IPS-15b (cell line): ENCODE measurements around the gene NPB.

Experiments used
- H3K27me3 ChIP-seq: one replicate; pipeline ENCODE4 v1.6.1; 2013; ENCODE audit warnings: low read length; ENCODE audit not compliant: control insufficient read depth, insufficient read depth
- H3K36me3 ChIP-seq: one replicate; pipeline ENCODE4 v1.6.1; 2013; ENCODE audit warnings: low read length; ENCODE audit not compliant: control insufficient read depth, insufficient read depth
- H3K4me1 ChIP-seq: one replicate; pipeline ENCODE4 v1.6.1; 2013; ENCODE audit warnings: mild to moderate bottlenecking, low read length; ENCODE audit not compliant: control insufficient read depth, insufficient read depth
- H3K4me3 ChIP-seq: one replicate; pipeline ENCODE4 v1.5.1; 2013; ENCODE audit warnings: low read depth, low read length
- H3K9ac ChIP-seq: one replicate; pipeline ENCODE4 v1.6.1; 2013; ENCODE audit warnings: low read depth, mild to moderate bottlenecking, low read length
- H3K9me3 ChIP-seq: one replicate; pipeline ENCODE4 v1.6.1; 2013; ENCODE audit warnings: mild to moderate bottlenecking, low read length; ENCODE audit not compliant: control insufficient read depth, insufficient read depth

NPB gene

GRCh38 chr17:81927653-81928543 is 25.9 kb downstream of the NPB start, which contains the start of gene MAFG:
Gene MAFG, minus strand, starts transcription at chr17:81927735. Its CDS starts 4,550 bp downstream, at chr17:81923185.
- peaks cover 11% of the 10 kb centered on the region for H3K4me1 ChIP-seq
- H3K4me3 ChIP-seq: peak within 1 kb of the TSS; percentile 72
- no peaks in the 10 kb centered on the region for H3K9me3 ChIP-seq
- peaks cover 3% of the 10 kb centered on the region for H3K27me3 ChIP-seq
- peak within 1 kb of the TSS; percentile 73 for H3K9ac ChIP-seq
- peaks cover 1% of the 10 kb centered on the region for H3K36me3 ChIP-seq

GRCh38 chr17:81928544-81929252 is 26.7 kb downstream of the NPB start:
- Histone ChIP-seq H3K4me1 (peaks cover 11% of the 10 kb centered on the region), H3K27me3 (peaks cover 3% of the 10 kb centered on the region), H3K4me3 (peak overlapping the region; percentile 72), H3K36me3 (peaks cover 2% of the 10 kb centered on the region), H3K9me3 (no peaks in the 10 kb centered on the region), H3K9ac (peak overlapping the region; percentile 41)

GRCh38 chr17:81929253-81930141 is 27.5 kb downstream of the NPB start:
- Histone ChIP-seq H3K27me3 (peaks cover 3% of the 10 kb centered on the region), H3K4me1 (peaks cover 9% of the 10 kb centered on the region), H3K9ac (no peak overlapping the region), H3K4me3 (peak overlapping the region; percentile 72), H3K36me3 (peaks cover 9% of the 10 kb centered on the region), H3K9me3 (no peaks in the 10 kb centered on the region)

- Histone ChIP-seq H3K9ac (no peak overlapping the region), H3K4me3 (no peak overlapping the region), H3K4me1 (peaks cover 5% of the 10 kb centered on the region)
Observed at GRCh38 chr17:81930142-81931125, 28.4 kb downstream of the NPB start.

GRCh38 chr17:81931189-81931556 is 29.1 kb downstream of the NPB start:
- peaks cover 17% of the 10 kb centered on the region for H3K36me3 ChIP-seq
- no peaks in the 10 kb centered on the region for H3K9me3 ChIP-seq
- H3K9ac ChIP-seq: no peak overlapping the region
- H3K4me1 ChIP-seq: peaks cover 2% of the 10 kb centered on the region
- H3K4me3 ChIP-seq: no peak overlapping the region
- H3K27me3 ChIP-seq: peaks cover 3% of the 10 kb centered on the region

More at GRCh38 chr17:81930142-81931125, 28.4 kb downstream of the NPB start:
- Histone ChIP-seq H3K9me3 (no peaks in the 10 kb centered on the region), H3K36me3 (peaks cover 17% of the 10 kb centered on the region), H3K27me3 (peaks cover 3% of the 10 kb centered on the region)

GRCh38 chr17:81931557-81932332 is 29.7 kb downstream of the NPB start:
- Histone ChIP-seq H3K36me3 (peaks cover 17% of the 10 kb centered on the region), H3K4me3 (no peak overlapping the region), H3K9me3 (no peaks in the 10 kb centered on the region), H3K4me1 (no peaks in the 10 kb centered on the region), H3K9ac (no peak overlapping the region), H3K27me3 (peaks cover 3% of the 10 kb centered on the region)

GRCh38 chr17:81932333-81932983 is 30.4 kb downstream of the NPB start:
- H3K9ac ChIP-seq: no peak overlapping the region
- peaks cover 17% of the 10 kb centered on the region for H3K36me3 ChIP-seq
- H3K4me3 ChIP-seq: no peak overlapping the region
- H3K4me1 ChIP-seq: no peaks in the 10 kb centered on the region
- H3K27me3 ChIP-seq: peaks cover 3% of the 10 kb centered on the region
- no peaks in the 10 kb centered on the region for H3K9me3 ChIP-seq

- H3K4me1 ChIP-seq: no peaks in the 10 kb centered on the region
- peaks cover 17% of the 10 kb centered on the region for H3K36me3 ChIP-seq
- peaks cover 4% of the 10 kb centered on the region for H3K27me3 ChIP-seq
- no peak overlapping the region for H3K9ac ChIP-seq
- no peak overlapping the region for H3K4me3 ChIP-seq
- no peaks in the 10 kb centered on the region for H3K9me3 ChIP-seq
Observed at GRCh38 chr17:81933178-81933699, 31.2 kb downstream of the NPB start.

GRCh38 chr17:81934098-81934757 is 32.2 kb downstream of the NPB start:
- no peak overlapping the region for H3K9ac ChIP-seq
- H3K4me3 ChIP-seq: no peak overlapping the region
- no peaks in the 10 kb centered on the region for H3K4me1 ChIP-seq

More at GRCh38 chr17:81934098-81934757, 32.2 kb downstream of the NPB start:
- peaks cover 4% of the 10 kb centered on the region for H3K27me3 ChIP-seq
- H3K36me3 ChIP-seq: peaks cover 17% of the 10 kb centered on the region
- no peaks in the 10 kb centered on the region for H3K9me3 ChIP-seq
